H9 (cell line): ENCODE data around the gene CNMD. TPM values are rescaled to one million over a fixed set of nuclear protein-coding genes. Genes with fewer than 3 reads are reported as not detected.

Source experiments
- DNase-seq: peaks from one replicate; pipeline ENCODE4 v3.0.0-alpha.2; 2017
- H2AFZ ChIP-seq: one replicate; pipeline ENCODE4 v1.6.1; 2013; ENCODE audit warnings: mild to moderate bottlenecking, low read length, control low read depth, moderate library complexity
- H2AK5ac ChIP-seq: 2 replicates; pipeline ENCODE4 v1.6.1; 2013; ENCODE audit warnings: low read length, control low read depth, mixed read lengths; ENCODE audit not compliant: insufficient read length
- H2BK120ac ChIP-seq: one replicate; pipeline ENCODE4 v1.6.1; 2013; ENCODE audit warnings: low read depth, mild to moderate bottlenecking, low read length, control low read depth, inconsistent platforms; ENCODE audit not compliant: poor library complexity, severe bottlenecking
- H2BK12ac ChIP-seq: 2 replicates; pipeline ENCODE4 v1.6.1; 2013; ENCODE audit warnings: low read length, control low read depth, mixed read lengths, low read depth; ENCODE audit not compliant: insufficient read length
- H2BK15ac ChIP-seq: 2 replicates; pipeline ENCODE4 v1.6.1; 2013; ENCODE audit warnings: low read depth, low read length, control low read depth
- H2BK20ac ChIP-seq: one replicate; pipeline ENCODE4 v1.6.1; 2013; ENCODE audit warnings: low read depth, mild to moderate bottlenecking, low read length, control low read depth, inconsistent platforms; ENCODE audit not compliant: poor library complexity, severe bottlenecking
- H2BK5ac ChIP-seq: 2 replicates; pipeline ENCODE4 v1.6.1; 2013; ENCODE audit warnings: low read length, control low read depth, mixed read lengths; ENCODE audit not compliant: insufficient read length
- H3K14ac ChIP-seq: 2 replicates; pipeline ENCODE4 v1.6.1; 2013; ENCODE audit warnings: low read length, control low read depth; ENCODE audit not compliant: insufficient read depth
- H3K18ac ChIP-seq: 2 replicates; pipeline ENCODE4 v1.6.1; 2013; ENCODE audit warnings: low read depth, mild to moderate bottlenecking, mixed read lengths, low read length, control low read depth; ENCODE audit not compliant: insufficient read length
- H3K23ac ChIP-seq: 2 replicates; pipeline ENCODE4 v1.6.1; 2013; ENCODE audit warnings: low read length, control low read depth, mixed read lengths, low read depth; ENCODE audit not compliant: insufficient read length
- H3K23me2 ChIP-seq: 2 replicates; pipeline ENCODE4 v1.6.1; 2013; ENCODE audit warnings: low read depth, mild to moderate bottlenecking, mixed read lengths, low read length, control low read depth; ENCODE audit not compliant: insufficient read length, poor library complexity, severe bottlenecking
- H3K27ac ChIP-seq: 2 replicates; pipeline ENCODE4 v1.5.1; 2013; ENCODE audit warnings: low read length, control low read depth, mixed read lengths, low read depth; ENCODE audit not compliant: insufficient read length
- H3K27me3 ChIP-seq: 2 replicates; pipeline ENCODE4 v1.6.1; 2013; ENCODE audit warnings: low read length, control low read depth, inconsistent platforms; ENCODE audit not compliant: insufficient read depth
- H3K4ac ChIP-seq: 2 replicates; pipeline ENCODE4 v1.6.1; 2013; ENCODE audit warnings: low read depth, mild to moderate bottlenecking, control low read depth, inconsistent platforms, low read length, moderate library complexity
- H3K4me1 ChIP-seq: 2 replicates; pipeline ENCODE4 v1.6.1; 2013; ENCODE audit warnings: low read length, control low read depth, inconsistent platforms; ENCODE audit not compliant: insufficient read depth
- H3K4me2 ChIP-seq: 2 replicates; pipeline ENCODE4 v1.6.1; 2013; ENCODE audit warnings: low read length, control low read depth, mixed read lengths; ENCODE audit not compliant: insufficient read length, insufficient read depth
- H3K56ac ChIP-seq: 2 replicates; pipeline ENCODE4 v1.6.1; 2013; ENCODE audit warnings: low read depth, mild to moderate bottlenecking, mixed read lengths, low read length, control low read depth; ENCODE audit not compliant: insufficient read length
- H3K79me1 ChIP-seq: 2 replicates; pipeline ENCODE4 v1.6.1; 2013; ENCODE audit warnings: low read depth, mild to moderate bottlenecking, moderate library complexity, low read length, control low read depth, inconsistent platforms; ENCODE audit not compliant: insufficient read depth, poor library complexity, severe bottlenecking
- H3K79me2 ChIP-seq: 2 replicates; pipeline ENCODE4 v1.6.1; 2013; ENCODE audit warnings: low read length, control low read depth, inconsistent platforms; ENCODE audit not compliant: insufficient read depth
- H3K9ac ChIP-seq: 2 replicates; pipeline ENCODE4 v1.6.1; 2013; ENCODE audit warnings: low read length, control low read depth, mixed read lengths; ENCODE audit not compliant: insufficient read length; ENCODE audit errors: extremely low read depth
- H3K9me3 ChIP-seq: one replicate; pipeline ENCODE4 v1.6.1; 2013; ENCODE audit warnings: low read depth, low read length, inconsistent platforms; ENCODE audit not compliant: control insufficient read depth
- H3T11ph ChIP-seq: one replicate; pipeline ENCODE4 v1.6.1; 2013; ENCODE audit warnings: mild to moderate bottlenecking, low read length, control low read depth, inconsistent platforms
- H4K20me1 ChIP-seq: one replicate; pipeline ENCODE4 v1.6.1; 2013; ENCODE audit not compliant: control insufficient read depth, insufficient read length, insufficient read depth
- H4K5ac ChIP-seq: 2 replicates; pipeline ENCODE4 v1.6.1; 2013; ENCODE audit warnings: low read depth, mild to moderate bottlenecking, mixed read lengths, low read length, control low read depth; ENCODE audit not compliant: insufficient read length
- H4K8ac ChIP-seq: replicated peaks from 2 replicates; pipeline ENCODE4 v1.6.1; 2013; ENCODE audit warnings: low read length, control low read depth, mixed read lengths, low read depth; ENCODE audit not compliant: insufficient read length
- H4K91ac ChIP-seq: 2 replicates; pipeline ENCODE4 v1.6.1; 2013; ENCODE audit warnings: low read depth, mild to moderate bottlenecking, moderate library complexity, mixed read lengths, low read length, control low read depth; ENCODE audit not compliant: insufficient read length
- H3K27ac Mint-ChIP-seq, 3 experiments: 2 replicates in 2 of 3; 3 replicates in 1 of 3; pipeline ENCODE4 v1.8.0; 2020 to 2021; ENCODE audit warnings: mixed read lengths in 3 of 3, mild to moderate bottlenecking in 1 of 3, moderate library complexity in 1 of 3
- H3K27me3 Mint-ChIP-seq: 2 replicates; pipeline ENCODE4 v1.8.0; 2021; ENCODE audit warnings: low read depth, mild to moderate bottlenecking, moderate library complexity, mixed read lengths
- H3K36me3 Mint-ChIP-seq, 3 experiments: 2 replicates in 2 of 3; 3 replicates in 1 of 3; pipeline ENCODE4 v1.8.0; 2020 to 2021; ENCODE audit warnings: low read depth in 3 of 3, mixed read lengths in 3 of 3; ENCODE audit not compliant: insufficient read depth in 1 of 3
- H3K4me1 Mint-ChIP-seq, 2 experiments: 2 replicates each; pipeline ENCODE4 v1.8.0; 2020; ENCODE audit warnings: mixed read lengths in 2 of 2
- H3K4me3 Mint-ChIP-seq, 2 experiments: 2 replicates in 1 of 2; 3 replicates in 1 of 2; pipeline ENCODE4 v1.8.0; 2020 to 2021; ENCODE audit warnings: mild to moderate bottlenecking in 2 of 2, mixed read lengths in 2 of 2, moderate library complexity in 1 of 2
- H3K9me3 Mint-ChIP-seq, 2 experiments: 2 replicates in 1 of 2; 3 replicates in 1 of 2; pipeline ENCODE4 v1.8.0; 2020; ENCODE audit warnings: mild to moderate bottlenecking in 2 of 2, mixed read lengths in 2 of 2, moderate library complexity in 1 of 2
- WGBS: extraction: QIAGEN DNeasy Blood & Tissue Kit; methylation state at CpG from one replicate; pipeline ENCODE4 v1.1.7; 2013; ENCODE audit warnings: missing lambda C conversion rate, low lambda C conversion rate, mixed read lengths; ENCODE audit not compliant: insufficient read length; ENCODE audit errors: extremely low coverage; 5-methylcytosine and 5-hydroxymethylcytosine counted together
- total RNA-seq: library from RNA; stranded (reverse); gene quantifications from 2 replicates; pipeline ENCODE4 v1.2.1, GENCODE V29; 2021
- TF ChIP-seq, protein P1 (sequence below): fragments of 200-600 bp; sonication (generic); conservative IDR thresholded peaks from 3 replicates; pipeline ENCODE4 v1.8.0; 2021; ENCODE audit warnings: antibody characterized with exemption, mild to moderate bottlenecking

The CNMD gene
- total RNA-seq, 1 experiment from 2014 or later: 96.0 TPM

DNA sequence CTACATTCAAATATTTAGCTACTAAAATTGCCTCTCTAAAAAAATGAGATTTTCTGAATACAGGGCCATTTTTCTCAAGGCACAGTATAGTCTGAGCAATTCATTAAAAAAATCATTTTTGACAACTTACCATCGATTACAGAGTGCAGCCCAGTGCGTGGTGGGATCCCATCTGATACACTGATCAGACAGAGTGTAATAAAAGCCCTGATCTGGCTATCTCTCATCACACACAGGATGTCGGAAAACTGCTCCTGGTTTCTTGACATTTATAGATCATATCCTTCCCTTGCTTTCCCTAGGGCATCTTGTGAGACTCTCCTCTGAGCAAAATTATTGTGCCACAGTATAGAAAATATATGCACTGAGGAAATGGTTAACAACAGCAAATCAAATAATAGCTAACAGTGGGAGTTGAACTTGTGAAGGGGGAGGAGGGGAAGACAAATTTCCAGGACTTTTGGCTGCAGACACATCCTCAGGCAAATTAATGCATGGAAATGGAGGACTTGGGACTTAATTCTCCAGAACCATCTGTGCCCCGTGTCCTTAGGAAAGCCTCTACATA lies 28.4 kb upstream of the CNMD start:
- Mint-ChIP-seq H3K4me3 (no peak overlapping the region), H3K36me3 (no peaks in the 10 kb centered on the region; a peak in 1 of 7 replicates), H3K27ac (no peak overlapping the region), H3K4me1 (peaks cover 0 to 2% of the 10 kb centered on the region in 2 experiments; a peak in 1 of 4 replicates), H3K9me3 (no peaks in the 10 kb centered on the region; a peak in 2 of 5 replicates), H3K27me3 (peaks cover 1% of the 10 kb centered on the region; the same call in 1 of the 2 replicates)
- H3K79me1 ChIP-seq: no peaks in the 10 kb centered on the region
- H4K5ac ChIP-seq: no peak overlapping the region
- no peak overlapping the region for H3K23ac ChIP-seq
- H2BK5ac ChIP-seq: no peak overlapping the region
- no peak overlapping the region for H2BK20ac ChIP-seq
- H3K79me2 ChIP-seq: no peaks in the 10 kb centered on the region
- H2BK120ac ChIP-seq: no peak overlapping the region
- H3K18ac ChIP-seq: no peak overlapping the region
- H3K9ac ChIP-seq: no peak overlapping the region
- H3K56ac ChIP-seq: no peak overlapping the region
- no CpG with 5 or more reads among the region's 4 CpGs for whole genome bisulfite sequencing
- DNase-seq: no peak
- H3K4me1 ChIP-seq: no peaks in the 10 kb centered on the region
- H3K27ac ChIP-seq: no peak overlapping the region
- H2AK5ac ChIP-seq: no peak overlapping the region
- H3K9me3 ChIP-seq: no peaks in the 10 kb centered on the region
- H2AFZ ChIP-seq: no peak overlapping the region
- TF ChIP-seq, protein P1, sequence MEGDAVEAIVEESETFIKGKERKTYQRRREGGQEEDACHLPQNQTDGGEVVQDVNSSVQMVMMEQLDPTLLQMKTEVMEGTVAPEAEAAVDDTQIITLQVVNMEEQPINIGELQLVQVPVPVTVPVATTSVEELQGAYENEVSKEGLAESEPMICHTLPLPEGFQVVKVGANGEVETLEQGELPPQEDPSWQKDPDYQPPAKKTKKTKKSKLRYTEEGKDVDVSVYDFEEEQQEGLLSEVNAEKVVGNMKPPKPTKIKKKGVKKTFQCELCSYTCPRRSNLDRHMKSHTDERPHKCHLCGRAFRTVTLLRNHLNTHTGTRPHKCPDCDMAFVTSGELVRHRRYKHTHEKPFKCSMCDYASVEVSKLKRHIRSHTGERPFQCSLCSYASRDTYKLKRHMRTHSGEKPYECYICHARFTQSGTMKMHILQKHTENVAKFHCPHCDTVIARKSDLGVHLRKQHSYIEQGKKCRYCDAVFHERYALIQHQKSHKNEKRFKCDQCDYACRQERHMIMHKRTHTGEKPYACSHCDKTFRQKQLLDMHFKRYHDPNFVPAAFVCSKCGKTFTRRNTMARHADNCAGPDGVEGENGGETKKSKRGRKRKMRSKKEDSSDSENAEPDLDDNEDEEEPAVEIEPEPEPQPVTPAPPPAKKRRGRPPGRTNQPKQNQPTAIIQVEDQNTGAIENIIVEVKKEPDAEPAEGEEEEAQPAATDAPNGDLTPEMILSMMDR: no peak
- no peak overlapping the region for H2BK12ac ChIP-seq
- H3K23me2 ChIP-seq: no peaks in the 10 kb centered on the region
- H4K20me1 ChIP-seq: no peaks in the 10 kb centered on the region
- no peak overlapping the region for H3K14ac ChIP-seq
- no peak overlapping the region for H3K4ac ChIP-seq
- no peak overlapping the region for H2BK15ac ChIP-seq
- no peak overlapping the region for H3K4me2 ChIP-seq
- H3T11ph ChIP-seq: no peak overlapping the region
- no peaks in the 10 kb centered on the region for H3K27me3 ChIP-seq
- no peak overlapping the region for H4K91ac ChIP-seq
- H4K8ac ChIP-seq: no peak overlapping the region
